NT2/D1 (cell line): ENCODE measurements around the gene CAMTA1.
"Not testable (repeated sequence)": the region's sequence is repeated elsewhere in the genome, so short reads cannot be mapped to it uniquely, and the experiment has no call there.

ENCODE experiments used
- DNase-seq: peaks from one replicate; pipeline ENCODE4 v3.0.0-alpha.2; 2011; ENCODE audit warnings: low read depth, low spot score
- H3K27me3 ChIP-seq: 2 replicates; pipeline ENCODE4 v1.6.0; 2011; ENCODE audit warnings: mild to moderate bottlenecking; ENCODE audit not compliant: insufficient read length, insufficient read depth
- H3K36me3 ChIP-seq: 2 replicates; pipeline ENCODE4 v1.6.1; 2011; ENCODE audit warnings: mild to moderate bottlenecking, low read length, mixed read lengths; ENCODE audit not compliant: insufficient read depth, insufficient read length
- H3K4me1 ChIP-seq: 2 replicates; pipeline ENCODE4 v1.5.1; 2011; ENCODE audit not compliant: insufficient read depth, insufficient read length
- H3K4me3 ChIP-seq: 2 replicates; pipeline ENCODE4 v1.5.1; 2011; ENCODE audit warnings: low read depth; ENCODE audit not compliant: insufficient read length
- H3K9ac ChIP-seq: 2 replicates; pipeline ENCODE4 v1.6.0; 2011; ENCODE audit warnings: low read depth; ENCODE audit not compliant: insufficient read length
- H3K9me3 ChIP-seq: 2 replicates; pipeline ENCODE4 v1.5.1; 2011; ENCODE audit warnings: mild to moderate bottlenecking, low read length; ENCODE audit not compliant: insufficient read depth
- SUZ12 ChIP-seq: IDR thresholded peaks from 2 replicates; pipeline ENCODE4 v1.6.1; 2011; ENCODE audit not compliant: insufficient read length, insufficient read depth; ENCODE audit errors: extremely low read depth
- YY1 ChIP-seq: IDR thresholded peaks from 2 replicates; pipeline ENCODE4 v1.6.1; 2011; ENCODE audit not compliant: insufficient read length, insufficient read depth
- ZNF274 ChIP-seq: IDR thresholded peaks from 2 replicates; pipeline ENCODE4 v1.6.1; 2011; ENCODE audit warnings: mild to moderate bottlenecking, low read depth, low read length

The CAMTA1 gene

DNA sequence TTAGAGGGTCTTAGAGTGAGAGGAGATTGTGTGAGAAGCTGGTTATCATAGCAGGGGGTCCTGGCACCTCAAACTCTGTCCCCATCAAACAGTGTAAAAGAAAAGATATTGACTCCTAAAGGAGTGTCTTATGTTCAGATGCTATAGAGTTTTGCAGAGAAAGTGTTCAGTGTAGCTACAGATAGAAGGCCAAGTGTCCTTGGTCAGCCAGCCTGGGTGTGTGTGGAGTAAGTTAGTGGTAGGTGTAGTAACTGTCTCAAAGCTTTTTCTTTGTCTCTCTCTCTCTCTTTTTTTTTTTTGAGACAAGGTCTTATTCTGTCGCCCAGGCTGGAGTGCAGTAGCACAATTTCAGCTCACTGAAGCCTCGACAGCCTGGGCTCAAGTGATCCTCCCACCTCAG is 17.2 kb downstream of the CAMTA1 start:
- Histone ChIP-seq H3K4me3 (no peak overlapping the region), H3K9ac (no peak overlapping the region), H3K9me3 (no peaks in the 10 kb centered on the region), H3K36me3 (no peaks in the 10 kb centered on the region), H3K27me3 (no peaks in the 10 kb centered on the region), H3K4me1 (peaks cover 4% of the 10 kb centered on the region)
- DNase-seq: no peak
- TF ChIP-seq ZNF274 (no peak), SUZ12 (no peak), YY1 (no peak)

GRCh38 chr1:6802893-6803292 is 17.6 kb downstream of the CAMTA1 start:
- H3K9me3 ChIP-seq: no peaks in the 10 kb centered on the region
- TF ChIP-seq SUZ12 (no peak), YY1 (no peak), ZNF274 (no peak)
- peaks cover 4% of the 10 kb centered on the region for H3K4me1 ChIP-seq
- no peak overlapping the region for H3K4me3 ChIP-seq
- no peaks in the 10 kb centered on the region for H3K27me3 ChIP-seq
- H3K9ac ChIP-seq: no peak overlapping the region
- DNase-seq: no peak
- no peaks in the 10 kb centered on the region for H3K36me3 ChIP-seq

DNA sequence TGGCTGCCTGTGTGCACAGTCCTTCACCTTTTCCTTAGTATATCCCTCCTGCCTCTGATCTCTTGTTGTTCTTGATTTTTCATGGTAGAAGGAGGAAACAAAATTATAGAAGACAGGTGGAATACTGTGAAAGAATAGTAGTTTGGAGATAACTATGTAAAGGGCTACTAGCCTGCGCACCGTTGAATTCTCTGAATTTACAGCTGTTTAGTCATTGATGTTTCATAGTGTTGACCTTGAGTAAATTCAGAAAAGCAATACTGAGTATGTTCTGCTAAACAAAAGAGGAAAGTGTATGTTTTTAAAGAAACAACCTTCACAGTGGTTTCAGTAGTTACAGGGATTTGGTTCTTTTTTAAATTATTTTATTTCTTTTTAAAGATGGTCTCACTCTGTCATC is 18.1 kb downstream of the CAMTA1 start:
- no peaks in the 10 kb centered on the region for H3K27me3 ChIP-seq
- H3K9me3 ChIP-seq: no peaks in the 10 kb centered on the region
- peaks cover 2% of the 10 kb centered on the region for H3K36me3 ChIP-seq
- H3K4me1 ChIP-seq: peaks cover 4% of the 10 kb centered on the region
- no peak for DNase-seq
- H3K9ac ChIP-seq: no peak overlapping the region
- H3K4me3 ChIP-seq: no peak overlapping the region
- no peak for TF ChIP-seq ZNF274

GRCh38 chr1:6805004-6805416 is 19.8 kb downstream of the CAMTA1 start:
- no peaks in the 10 kb centered on the region for H3K27me3 ChIP-seq
- H3K9ac ChIP-seq: no peak overlapping the region
- no peaks in the 10 kb centered on the region for H3K9me3 ChIP-seq
- peaks cover 2% of the 10 kb centered on the region for H3K4me1 ChIP-seq
- no peak for DNase-seq
- TF ChIP-seq ZNF274: no peak
- no peak for TF ChIP-seq YY1
- TF ChIP-seq SUZ12: no peak
- H3K4me3 ChIP-seq: no peak overlapping the region
- H3K36me3 ChIP-seq: peaks cover 9% of the 10 kb centered on the region

GRCh38 chr1:6807782-6808181 is 22.5 kb downstream of the CAMTA1 start:
- DNase-seq: no peak
- H3K36me3 ChIP-seq: peaks cover 9% of the 10 kb centered on the region
- no peaks in the 10 kb centered on the region for H3K9me3 ChIP-seq
- H3K4me1 ChIP-seq: no peaks in the 10 kb centered on the region
- TF ChIP-seq YY1 (no peak), ZNF274 (no peak), SUZ12 (no peak)
- no peak overlapping the region for H3K9ac ChIP-seq
- no peak overlapping the region for H3K4me3 ChIP-seq
- no peaks in the 10 kb centered on the region for H3K27me3 ChIP-seq

DNA sequence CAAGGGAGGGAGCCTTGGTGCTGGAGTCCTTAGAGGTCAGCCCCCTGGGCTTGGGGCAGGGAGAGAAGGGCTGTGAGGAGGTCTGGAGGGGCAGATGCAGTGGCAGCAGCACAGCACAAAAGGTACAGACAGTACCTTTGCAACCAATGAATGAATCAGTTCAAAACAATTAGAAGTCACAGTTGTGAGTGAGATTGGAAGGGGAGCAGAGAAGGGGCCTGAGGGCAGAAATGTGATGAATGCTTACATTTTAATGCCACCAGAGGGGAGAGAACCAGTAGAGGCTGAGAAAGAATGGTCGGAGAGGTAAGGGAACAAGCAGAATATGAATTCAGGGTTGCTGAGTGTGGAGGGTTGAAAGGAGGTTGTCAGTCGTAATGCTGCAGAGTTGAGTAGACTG is 24.2 kb downstream of the CAMTA1 start:
- no peak for DNase-seq
- no peaks in the 10 kb centered on the region for H3K27me3 ChIP-seq
- no peak overlapping the region for H3K4me3 ChIP-seq
- H3K9me3 ChIP-seq: no peaks in the 10 kb centered on the region
- no peak for TF ChIP-seq SUZ12
- no peak for TF ChIP-seq ZNF274
- no peak for TF ChIP-seq YY1
- no peak overlapping the region for H3K9ac ChIP-seq
- H3K4me1 ChIP-seq: no peaks in the 10 kb centered on the region
- H3K36me3 ChIP-seq: peaks cover 9% of the 10 kb centered on the region

- not testable (repeated sequence) for H3K9me3 ChIP-seq, H3K9ac ChIP-seq, DNase-seq, H3K4me1 ChIP-seq, H3K4me3 ChIP-seq, H3K27me3 ChIP-seq, H3K36me3 ChIP-seq
Measured at GRCh38 chr1:6810146-6810734, 25.0 kb downstream of the CAMTA1 start.

DNA sequence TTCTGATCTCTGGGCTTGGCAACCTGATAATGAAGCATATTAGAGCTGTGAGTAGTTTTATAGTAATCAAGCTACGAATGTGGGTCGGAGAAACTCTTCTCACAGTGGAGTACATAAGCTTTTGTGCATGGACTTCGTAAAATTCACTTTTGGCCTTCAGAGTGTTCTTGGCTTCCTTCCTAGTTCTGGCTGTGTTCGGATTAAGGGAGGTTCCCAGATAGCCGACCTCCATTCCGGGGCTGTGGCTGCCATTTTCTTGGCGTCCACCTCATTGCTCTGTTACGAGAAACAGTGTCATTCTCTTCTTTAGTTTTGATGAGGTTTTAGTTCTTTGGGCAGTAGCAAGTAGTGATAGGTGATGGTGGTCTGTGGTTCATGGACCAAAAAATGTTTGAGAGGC is 26.3 kb downstream of the CAMTA1 start:
- DNase-seq: no peak
- Histone ChIP-seq H3K36me3 (peaks cover 9% of the 10 kb centered on the region), H3K4me1 (no peaks in the 10 kb centered on the region), H3K4me3 (no peak overlapping the region), H3K27me3 (no peaks in the 10 kb centered on the region), H3K9ac (no peak overlapping the region), H3K9me3 (no peaks in the 10 kb centered on the region)
- TF ChIP-seq SUZ12 (no peak), ZNF274 (no peak), YY1 (no peak)
